IgD-negative memory B cell (primary cell): ENCODE data around the gene PITPNM2. TPM values are rescaled to one million over a fixed set of nuclear protein-coding genes. Genes with fewer than 3 reads are reported as not detected.

ENCODE experiments used
- H3K27ac Mint-ChIP-seq, 3 donors: one replicate each; pipeline ENCODE4 v1.8.0; 2020 to 2022; ENCODE audit warnings: mild to moderate bottlenecking in 3 of 3, mixed read lengths in 3 of 3, moderate library complexity in 1 of 3
- H3K27me3 Mint-ChIP-seq: one replicate; pipeline ENCODE4 v1.8.0; 2021; ENCODE audit warnings: mixed read lengths
- H3K36me3 Mint-ChIP-seq: one replicate; pipeline ENCODE4 v1.8.0; 2020; ENCODE audit warnings: mild to moderate bottlenecking, mixed read lengths
- H3K4me1 Mint-ChIP-seq, 3 donors: one replicate each; pipeline ENCODE4 v1.8.0; 2020 to 2022; ENCODE audit warnings: mixed read lengths in 3 of 3, mild to moderate bottlenecking in 1 of 3
- H3K4me3 Mint-ChIP-seq, 4 donors: one replicate each; pipeline ENCODE4 v1.8.0; 2020 to 2022; ENCODE audit warnings: mild to moderate bottlenecking in 4 of 4, mixed read lengths in 4 of 4, moderate library complexity in 3 of 4
- H3K9me3 Mint-ChIP-seq, 3 donors: one replicate each; pipeline ENCODE4 v1.8.0; 2020 to 2021; ENCODE audit warnings: mixed read lengths in 3 of 3, mild to moderate bottlenecking in 1 of 3
- polyA plus RNA-seq: library from polyadenylated mRNA; unstranded; fragments of 300-500 nt; fragmentation: Illumina TruSeq; gene quantifications from one replicate; pipeline ENCODE4 v1.2.3, GENCODE V29; 2021

PITPNM2 gene
- polyA plus RNA-seq, 1 donor from 2014 or later = 0.95 TPM

DNA sequence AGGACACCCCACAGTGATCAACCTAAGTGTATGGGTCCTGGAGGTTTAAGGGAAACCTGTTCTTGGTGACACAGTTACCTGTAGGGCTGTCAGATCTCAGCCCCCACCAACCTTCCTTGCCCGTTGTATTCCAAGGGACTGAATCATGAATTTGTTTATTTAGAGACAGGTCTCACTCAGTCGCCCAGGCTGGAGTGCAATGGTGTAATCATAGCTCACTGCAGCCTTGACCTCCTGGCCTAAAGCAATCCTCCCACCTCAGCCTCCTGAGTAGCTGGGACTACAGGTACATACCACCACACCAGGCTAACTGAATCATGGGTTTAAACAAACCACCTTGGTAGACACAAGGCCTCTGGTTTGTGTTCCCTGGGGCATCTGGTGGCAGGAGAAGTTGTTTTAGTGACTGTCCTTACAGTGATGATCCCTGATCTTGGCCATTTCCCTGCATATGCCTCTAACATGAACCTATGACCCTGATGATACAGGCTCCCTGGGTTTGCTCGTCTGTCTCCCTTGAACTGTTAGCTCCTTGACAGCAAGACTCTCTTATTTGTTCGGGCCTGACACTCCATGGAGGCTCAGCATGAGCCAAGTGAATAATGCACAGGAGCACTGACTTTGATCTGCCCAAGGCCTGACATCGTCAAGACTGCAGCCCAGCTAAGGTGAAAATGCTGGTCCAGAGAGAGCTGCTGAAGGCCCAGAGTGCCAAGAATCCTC is 47.9 kb downstream of the PITPNM2 start:
- Mint-ChIP-seq H3K4me1 (peaks cover 36 to 54% (median 47%) of the 10 kb centered on the region in 3 donors), H3K27me3 (peaks cover 7% of the 10 kb centered on the region), H3K4me3 (no peak overlapping the region), H3K9me3 (no peaks in the 10 kb centered on the region), H3K36me3 (peaks cover 2% of the 10 kb centered on the region), H3K27ac (no peak overlapping the region)

DNA sequence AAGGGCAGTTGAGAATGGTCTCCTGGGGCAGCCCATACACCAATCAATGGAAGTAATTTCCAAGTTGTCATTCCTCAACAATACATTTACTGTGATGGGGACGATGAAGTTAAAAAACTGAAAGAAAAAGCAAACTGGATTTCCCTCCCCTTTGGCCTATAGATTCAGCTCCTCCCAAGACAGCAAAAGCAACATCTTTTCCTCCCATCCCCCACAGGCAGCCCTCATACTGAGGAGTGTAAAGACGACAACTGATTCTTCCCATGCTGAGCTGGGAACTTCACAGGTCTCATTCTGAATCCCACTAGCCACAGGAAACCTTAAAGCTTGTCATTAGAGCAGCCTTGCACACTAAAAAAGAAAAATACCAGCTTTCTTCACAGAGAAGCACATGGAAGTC is 48.5 kb downstream of the PITPNM2 start:
- Mint-ChIP-seq H3K4me1 (peaks cover 33 to 49% (median 44%) of the 10 kb centered on the region in 3 donors), H3K27ac (no peak overlapping the region)

DNA sequence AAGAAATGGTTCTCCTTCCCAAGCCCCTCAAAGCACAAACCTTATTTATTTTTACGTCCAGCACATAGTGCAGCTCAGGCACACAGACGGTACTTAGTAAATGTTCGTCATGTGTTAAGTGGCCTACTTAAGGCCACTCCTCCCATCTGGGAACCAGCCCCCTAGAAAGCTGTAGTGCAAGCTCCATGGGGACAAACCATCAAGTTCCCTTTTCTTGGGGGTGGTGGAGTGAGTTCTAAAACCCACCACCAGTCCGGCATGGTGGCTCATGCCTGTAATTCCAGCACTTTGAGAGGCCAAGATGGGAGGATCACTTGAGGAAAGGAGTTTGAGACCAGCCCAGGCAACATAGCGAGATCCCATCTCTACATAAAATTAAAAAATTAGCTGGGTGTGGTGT is 49.4 kb downstream of the PITPNM2 start:
- H3K27ac Mint-ChIP-seq = peak overlapping the region in 1 of 3 donors; percentile 69
- H3K9me3 Mint-ChIP-seq = no peaks in the 10 kb centered on the region
- H3K4me1 Mint-ChIP-seq = peaks cover 25 to 41% (median 35%) of the 10 kb centered on the region in 3 donors
- H3K36me3 Mint-ChIP-seq = no peaks in the 10 kb centered on the region
- H3K4me3 Mint-ChIP-seq = peak overlapping the region in 1 of 4 donors; percentile 51
- H3K27me3 Mint-ChIP-seq = peaks cover 7% of the 10 kb centered on the region

More for the DNA sequence above, 48.5 kb downstream of the PITPNM2 start:
- Mint-ChIP-seq H3K9me3 (no peaks in the 10 kb centered on the region), H3K4me3 (peak overlapping the region in 1 of 4 donors; percentile 5), H3K36me3 (no peaks in the 10 kb centered on the region), H3K27me3 (peaks cover 7% of the 10 kb centered on the region)

Other genes starting within 250 kb of the PITPNM2 start
- gene ABCB9, start 184.6 kb downstream of the PITPNM2 start, polyA plus RNA-seq = 0.93 TPM
- gene OGFOD2, start 175.8 kb downstream of the PITPNM2 start, polyA plus RNA-seq = 20.2 TPM
- gene ARL6IP4, start 170.4 kb downstream of the PITPNM2 start, polyA plus RNA-seq = 296 TPM
- 20.0 TPM for gene MPHOSPH9, start 82.1 kb upstream of the PITPNM2 start, polyA plus RNA-seq
- 54.9 TPM for gene MTRFR, start 82.3 kb upstream of the PITPNM2 start, polyA plus RNA-seq
- 1.9 TPM for gene CDK2AP1, start 120.8 kb upstream of the PITPNM2 start, polyA plus RNA-seq
- 25.3 TPM for gene SBNO1, start 213.8 kb upstream of the PITPNM2 start, polyA plus RNA-seq
- 3.0 TPM for gene KMT5A, start 233.0 kb upstream of the PITPNM2 start, polyA plus RNA-seq